Naive thymus-derived CD4-positive, alpha-beta T cell (primary cell): ENCODE results near the gene GGTA1. TPM values are rescaled to one million over a fixed set of nuclear protein-coding genes. Genes with fewer than 3 reads are reported as not detected.

Source experiments
- ATAC-seq: fragments of 150-1000 bp; cut with Tn5 transposase; 2 replicates; pipeline ENCODE4 v1.10.0; 2021; ENCODE audit warnings: mild to moderate bottlenecking, moderate library complexity
- CTCF ChIA-PET: fragments of 350-600 bp; sonication (Branson Sonifier 250); formaldehyde crosslinking; loops from one replicate; lab custom pipeline; 2021; ENCODE audit warnings: antibody characterized with exemption; lab: Charles Lee
- POLR2A ChIA-PET: fragments of 350-600 bp; sonication (Branson Sonifier 250); formaldehyde crosslinking; loops from one replicate; lab custom pipeline; 2021; ENCODE audit warnings: antibody characterized with exemption, inconsistent platforms; lab: Charles Lee
- DNase-seq, 9 donors: peaks; one replicate each; pipeline versions ENCODE4 v3.0.0 to v3.0.0-alpha.2; 2020 to 2022; ENCODE audit warnings: mixed read lengths in 1 of 9
- H3K27ac ChIP-seq: one replicate; pipeline ENCODE4 v1.7.0; 2013; ENCODE audit warnings: mild to moderate bottlenecking, low read depth, low read length, moderate library complexity
- H3K27me3 ChIP-seq, 2 donors: one replicate each; pipeline ENCODE4 v1.7.0; 2013; ENCODE audit warnings: low read length in 2 of 2, mild to moderate bottlenecking in 2 of 2, moderate library complexity in 2 of 2; ENCODE audit not compliant: control insufficient read depth in 2 of 2, insufficient read depth in 2 of 2
- H3K36me3 ChIP-seq, 3 experiments: 1 replicate in 2 of 3; 2 replicates in 1 of 3; pipeline ENCODE4 v1.7.0; 2013; ENCODE audit warnings: low read length in 3 of 3, mild to moderate bottlenecking in 3 of 3, moderate library complexity in 1 of 3; ENCODE audit not compliant: insufficient read depth in 3 of 3, control insufficient read depth in 2 of 3
- H3K4me1 ChIP-seq, 2 donors: one replicate each; pipeline ENCODE4 v1.7.0; 2013; ENCODE audit warnings: low read length in 2 of 2, mild to moderate bottlenecking in 2 of 2, moderate library complexity in 1 of 2; ENCODE audit not compliant: control insufficient read depth in 2 of 2, insufficient read depth in 2 of 2
- H3K4me3 ChIP-seq: 2 replicates; pipeline ENCODE4 v1.7.0; 2013; ENCODE audit warnings: mild to moderate bottlenecking, low read length
- H3K9me3 ChIP-seq, 3 experiments: 1 replicate in 2 of 3; 2 replicates in 1 of 3; pipeline ENCODE4 v1.7.0; 2013; ENCODE audit warnings: low read length in 3 of 3; ENCODE audit not compliant: control insufficient read depth in 2 of 3
- H3K27ac Mint-ChIP-seq, 9 donors: one replicate each; pipeline ENCODE4 v1.8.0; 2020 to 2022; ENCODE audit warnings: mixed read lengths in 9 of 9, mild to moderate bottlenecking in 8 of 9, moderate library complexity in 5 of 9, inconsistent platforms in 2 of 9
- H3K27me3 Mint-ChIP-seq, 5 donors: one replicate each; pipeline ENCODE4 v1.8.0; 2021 to 2022; ENCODE audit warnings: mixed read lengths in 5 of 5, mild to moderate bottlenecking in 1 of 5
- H3K36me3 Mint-ChIP-seq, 5 donors: one replicate each; pipeline ENCODE4 v1.8.0; 2020 to 2022; ENCODE audit warnings: mixed read lengths in 5 of 5, mild to moderate bottlenecking in 3 of 5, inconsistent platforms in 1 of 5
- H3K4me1 Mint-ChIP-seq, 7 donors: one replicate each; pipeline ENCODE4 v1.8.0; 2020 to 2022; ENCODE audit warnings: mixed read lengths in 7 of 7, mild to moderate bottlenecking in 3 of 7, inconsistent platforms in 1 of 7
- H3K4me3 Mint-ChIP-seq, 10 donors: one replicate each; pipeline ENCODE4 v1.8.0; 2020 to 2022; ENCODE audit warnings: mild to moderate bottlenecking in 10 of 10, mixed read lengths in 10 of 10, moderate library complexity in 6 of 10, inconsistent platforms in 2 of 10
- H3K9me3 Mint-ChIP-seq, 11 donors: one replicate each; pipeline ENCODE4 v1.8.0; 2020 to 2022; ENCODE audit warnings: mixed read lengths in 11 of 11, mild to moderate bottlenecking in 4 of 11, inconsistent platforms in 1 of 11, moderate library complexity in 1 of 11
- intact Hi-C, 2 donors: fragments of 100-400 bp; cut with micrococcal nuclease; formaldehyde crosslinking; loops; one replicate each; pipeline ENCODE4 v1.15.1; 2023
- polyA plus RNA-seq, 2 donors: library from polyadenylated mRNA; unstranded; fragments of 300-500 nt; fragmentation: Illumina TruSeq; gene quantifications; one replicate each; pipeline ENCODE4 v1.2.3, GENCODE V29; 2021
- total RNA-seq, 6 experiments: library from RNA in 5 of 6; stranded (reverse) in 5 of 6; gene quantifications; 1 replicate in 5 of 6; 2 replicates in 1 of 6; pipeline ENCODE4 v1.2.3 and lab custom pipeline; 2021 to 2026

Gene GGTA1
- total and polyA plus RNA-seq, 7 experiments from 2014 or later, result 1.2 TPM; not detected in 6

DNA sequence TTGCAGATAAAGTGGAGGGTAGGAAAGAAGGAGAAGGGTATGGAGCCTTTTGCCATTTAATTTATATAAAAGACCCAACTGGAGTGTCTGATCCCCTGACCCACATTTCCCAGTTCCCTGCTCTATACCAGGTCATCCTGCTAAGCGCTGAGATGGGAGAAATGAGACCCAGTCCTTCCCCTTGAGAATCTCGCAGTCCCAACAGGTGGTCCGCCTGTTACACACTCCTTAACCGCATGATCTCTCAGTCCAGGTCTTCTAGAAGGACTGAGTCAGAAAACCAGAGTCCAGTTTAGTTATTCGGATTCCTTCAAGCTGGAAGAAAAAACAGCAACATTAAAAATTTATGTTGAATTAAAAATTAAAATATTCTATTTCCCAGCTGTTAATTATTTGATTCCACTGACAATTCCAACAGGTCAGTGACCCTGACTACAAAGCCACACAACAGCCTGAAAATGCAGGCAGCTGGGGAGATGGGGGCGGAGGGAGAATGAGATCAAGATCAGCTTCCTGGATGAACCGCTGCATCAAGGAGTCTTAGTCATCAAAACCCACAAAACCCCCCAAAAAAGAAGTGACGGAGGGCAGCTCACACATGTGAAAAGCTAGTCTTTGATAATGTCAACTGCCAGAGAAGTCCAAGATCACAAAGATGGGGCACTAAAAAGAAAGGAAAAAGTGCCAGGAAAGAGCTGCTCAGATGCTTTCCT lies 44.0 kb downstream of the GGTA1 start:
- intact Hi-C loops, result no loop called here
- peak overlapping the region in 1 of 10 donors; percentile 39 for H3K4me3 Mint-ChIP-seq
- ATAC-seq (no peak), DNase-seq (peak in 1 of 9 donors; percentile 47)
- ChIA-PET POLR2A (interaction anchor here (0.6 kb wide), 1 partner anchor 11 kb away, joined by 3 read pairs; no protein-coding TSS in a partner anchor), CTCF (no interaction called here)
- peaks cover 20 to 55% (median 25%) of the 10 kb centered on the region in 5 donors for H3K27me3 Mint-ChIP-seq
- H3K4me3 ChIP-seq, result no peak overlapping the region
- H3K36me3 ChIP-seq, result no peaks in the 10 kb centered on the region
- no peaks in the 10 kb centered on the region for H3K4me1 ChIP-seq
- H3K4me1 Mint-ChIP-seq, result peaks cover 0 to 20% (median 0%) of the 10 kb centered on the region in 7 donors
- H3K9me3 ChIP-seq, result no peaks in the 10 kb centered on the region
- peaks cover 0 to 6% (median 3%) of the 10 kb centered on the region in 5 donors for H3K36me3 Mint-ChIP-seq
- no peaks in the 10 kb centered on the region for H3K27me3 ChIP-seq
- no peak overlapping the region for H3K27ac ChIP-seq
- H3K27ac Mint-ChIP-seq, result no peak overlapping the region
- peaks cover 0 to 4% (median 0%) of the 10 kb centered on the region in 11 donors for H3K9me3 Mint-ChIP-seq

- POLR2A ChIA-PET, result no interaction called here
- no peak for ATAC-seq
These were observed 44.7 kb downstream of the GGTA1 start for GRCh38 chr9:121454972-121455371.

GRCh38 chr9:121453232-121453892 lies 46.3 kb downstream of the GGTA1 start:
- no peaks in the 10 kb centered on the region for H3K36me3 Mint-ChIP-seq
- no peak overlapping the region for H3K4me3 Mint-ChIP-seq
- Histone ChIP-seq H3K27me3 (no peaks in the 10 kb centered on the region), H3K27ac (no peak overlapping the region), H3K9me3 (no peaks in the 10 kb centered on the region), H3K4me3 (no peak overlapping the region), H3K4me1 (no peaks in the 10 kb centered on the region), H3K36me3 (no peaks in the 10 kb centered on the region)
- DNase-seq, result no peak
- CTCF ChIA-PET, result no interaction called here
- no peak for ATAC-seq
- H3K27ac Mint-ChIP-seq, result no peak overlapping the region
- intact Hi-C loops, result no loop called here
- POLR2A ChIA-PET, result no interaction called here
- H3K27me3 Mint-ChIP-seq, result peaks cover 12 to 47% (median 16%) of the 10 kb centered on the region in 5 donors
- no peaks in the 10 kb centered on the region for H3K9me3 Mint-ChIP-seq
- peaks cover 0 to 20% (median 0%) of the 10 kb centered on the region in 7 donors for H3K4me1 Mint-ChIP-seq

More at GRCh38 chr9:121454972-121455371, 44.7 kb downstream of the GGTA1 start:
- no peaks in the 10 kb centered on the region for H3K27me3 ChIP-seq
- H3K9me3 ChIP-seq, result no peaks in the 10 kb centered on the region
- DNase-seq, result no peak
- H3K4me3 ChIP-seq, result no peak overlapping the region
- intact Hi-C loops, result no loop called here
- H3K36me3 Mint-ChIP-seq, result peaks cover 0 to 5% (median 3%) of the 10 kb centered on the region in 5 donors
- H3K4me3 Mint-ChIP-seq, result peak overlapping the region in 1 of 10 donors; percentile 24
- no peak overlapping the region for H3K27ac ChIP-seq
- H3K27me3 Mint-ChIP-seq, result peaks cover 19 to 52% (median 24%) of the 10 kb centered on the region in 5 donors
- CTCF ChIA-PET, result no interaction called here
- H3K4me1 Mint-ChIP-seq, result peaks cover 0 to 20% (median 0%) of the 10 kb centered on the region in 7 donors
- H3K36me3 ChIP-seq, result no peaks in the 10 kb centered on the region
- peaks cover 0 to 4% (median 0%) of the 10 kb centered on the region in 11 donors for H3K9me3 Mint-ChIP-seq
- H3K27ac Mint-ChIP-seq, result no peak overlapping the region
- H3K4me1 ChIP-seq, result no peaks in the 10 kb centered on the region

DNA sequence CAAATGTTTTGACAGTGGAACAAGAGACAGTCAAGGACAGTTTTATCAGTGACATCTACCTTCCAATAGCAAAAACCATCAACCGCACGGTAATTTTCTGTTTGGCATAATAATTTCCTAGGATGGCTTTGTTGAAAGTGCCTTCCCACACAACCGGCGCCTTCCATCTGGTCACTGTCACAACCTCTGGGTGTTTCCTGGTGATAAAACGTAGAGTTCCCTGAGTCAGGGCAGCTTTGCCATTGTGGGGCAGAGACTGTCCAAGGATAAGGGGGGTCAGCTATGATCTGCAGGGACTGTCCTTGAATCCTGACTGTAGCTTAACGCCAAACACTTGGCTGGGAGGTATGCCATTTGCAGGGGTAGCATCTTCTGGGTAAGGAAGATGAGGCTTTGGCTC lies 47.6 kb downstream of the GGTA1 start:
- peaks cover 7 to 32% (median 12%) of the 10 kb centered on the region in 7 donors for H3K4me1 Mint-ChIP-seq
- H3K27me3 Mint-ChIP-seq, result peaks cover 19 to 44% (median 23%) of the 10 kb centered on the region in 5 donors
- Histone ChIP-seq H3K27ac (no peak overlapping the region), H3K4me1 (no peaks in the 10 kb centered on the region), H3K36me3 (no peaks in the 10 kb centered on the region), H3K27me3 (no peaks in the 10 kb centered on the region), H3K9me3 (no peaks in the 10 kb centered on the region), H3K4me3 (no peak overlapping the region)
- no peaks in the 10 kb centered on the region for H3K36me3 Mint-ChIP-seq
- DNase-seq, result no peak
- ChIA-PET POLR2A (no interaction called here), CTCF (interaction anchor here (0.6 kb wide), 1 partner anchor 174 kb away, joined by 3 read pairs; no protein-coding TSS in a partner anchor)
- intact Hi-C loops, result no loop called here
- ATAC-seq, result no peak
- no peak overlapping the region for H3K4me3 Mint-ChIP-seq
- no peak overlapping the region for H3K27ac Mint-ChIP-seq
- H3K9me3 Mint-ChIP-seq, result no peaks in the 10 kb centered on the region

DNA sequence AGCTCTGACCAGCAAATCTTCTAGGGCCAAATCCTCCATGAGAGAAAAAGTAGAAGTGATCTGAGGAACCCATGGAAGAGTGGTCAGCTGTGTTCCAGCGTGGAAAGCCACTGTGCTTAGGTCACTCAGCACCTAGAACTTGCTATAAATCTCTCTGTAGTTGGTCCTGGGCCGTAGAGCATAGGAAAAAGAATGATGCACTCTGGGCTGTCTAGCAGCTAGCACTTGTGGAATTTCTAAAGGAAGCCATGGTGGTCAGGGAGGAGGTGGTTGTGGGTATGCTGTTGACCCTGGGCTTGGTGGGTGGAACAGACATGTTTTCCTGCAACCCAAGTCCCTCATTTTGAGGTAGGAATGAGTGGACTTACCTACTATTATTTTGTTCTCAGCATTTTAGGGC lies 48.1 kb downstream of the GGTA1 start:
- ATAC-seq, result no peak
- POLR2A ChIA-PET, result interaction anchor here (0.6 kb wide), 1 partner anchor 21 kb away, joined by 4 read pairs; no protein-coding TSS in a partner anchor
- CTCF ChIA-PET, result interaction anchor here (0.6 kb wide), 1 partner anchor 173 kb away, joined by 3 read pairs; no protein-coding TSS in a partner anchor

GRCh38 chr9:121450241-121450640 lies 49.4 kb downstream of the GGTA1 start:
- intact Hi-C loops, result no loop called here
- ATAC-seq (no peak), DNase-seq (no peak)
- Histone ChIP-seq H3K36me3 (no peaks in the 10 kb centered on the region), H3K4me3 (no peak overlapping the region), H3K27me3 (no peaks in the 10 kb centered on the region), H3K9me3 (no peaks in the 10 kb centered on the region), H3K27ac (no peak overlapping the region), H3K4me1 (no peaks in the 10 kb centered on the region)
- Mint-ChIP-seq H3K4me3 (no peak overlapping the region), H3K36me3 (no peaks in the 10 kb centered on the region), H3K27ac (no peak overlapping the region), H3K4me1 (peaks cover 3 to 26% (median 12%) of the 10 kb centered on the region in 7 donors), H3K27me3 (peaks cover 14 to 46% (median 19%) of the 10 kb centered on the region in 5 donors), H3K9me3 (peaks cover 0 to 4% (median 0%) of the 10 kb centered on the region in 11 donors)
- ChIA-PET CTCF (no interaction called here), POLR2A (no interaction called here)

More for the DNA sequence above, 48.1 kb downstream of the GGTA1 start:
- H3K36me3 ChIP-seq, result no peaks in the 10 kb centered on the region
- peaks cover 7 to 33% (median 12%) of the 10 kb centered on the region in 7 donors for H3K4me1 Mint-ChIP-seq
- H3K27ac Mint-ChIP-seq, result no peak overlapping the region
- H3K4me3 Mint-ChIP-seq, result no peak overlapping the region
- H3K9me3 Mint-ChIP-seq, result no peaks in the 10 kb centered on the region
- DNase-seq, result no peak
- peaks cover 14 to 40% (median 19%) of the 10 kb centered on the region in 5 donors for H3K27me3 Mint-ChIP-seq
- H3K9me3 ChIP-seq, result no peaks in the 10 kb centered on the region
- intact Hi-C loops, result no loop called here
- H3K4me1 ChIP-seq, result no peaks in the 10 kb centered on the region
- no peaks in the 10 kb centered on the region for H3K36me3 Mint-ChIP-seq
- H3K27me3 ChIP-seq, result no peaks in the 10 kb centered on the region
- H3K27ac ChIP-seq, result no peak overlapping the region
- H3K4me3 ChIP-seq, result no peak overlapping the region
